Endothelial cell (in vitro differentiated cells): ENCODE data around the gene NGB. TPM values are rescaled to one million over a fixed set of nuclear protein-coding genes. Genes with fewer than 3 reads are reported as not detected.
A peak's percentile ranks its signal among the peaks of the same experiment; 100 is the strongest.

Experiments
- DNase-seq: peaks from one replicate; pipeline ENCODE4 v3.0.0; 2021; ENCODE audit warnings: low spot score
- H3K27ac Mint-ChIP-seq: one replicate; pipeline ENCODE4 v1.8.0; 2021; ENCODE audit warnings: mixed read lengths, inconsistent platforms; ENCODE audit not compliant: unreplicated experiment
- H3K27me3 Mint-ChIP-seq: one replicate; pipeline ENCODE4 v1.8.0; 2021; ENCODE audit warnings: mild to moderate bottlenecking, moderate library complexity, mixed read lengths, inconsistent platforms; ENCODE audit not compliant: unreplicated experiment
- H3K36me3 Mint-ChIP-seq: one replicate; pipeline ENCODE4 v1.8.0; 2021; ENCODE audit warnings: mild to moderate bottlenecking, low read depth, mixed read lengths, inconsistent platforms; ENCODE audit not compliant: unreplicated experiment
- H3K4me1 Mint-ChIP-seq: one replicate; pipeline ENCODE4 v1.8.0; 2021; ENCODE audit warnings: mild to moderate bottlenecking, mixed read lengths, inconsistent platforms; ENCODE audit not compliant: unreplicated experiment
- H3K4me3 Mint-ChIP-seq: one replicate; pipeline ENCODE4 v1.8.0; 2021; ENCODE audit warnings: mild to moderate bottlenecking, mixed read lengths, inconsistent platforms; ENCODE audit not compliant: unreplicated experiment
- H3K9me3 Mint-ChIP-seq: one replicate; pipeline ENCODE4 v1.8.0; 2021; ENCODE audit warnings: mixed read lengths, inconsistent platforms; ENCODE audit not compliant: unreplicated experiment
- total RNA-seq: library from RNA; stranded (reverse); fragmentation: NEBNext Ultra II Directional; extraction: Animal tissue kit (Norgen Biotek cat#: 25700); gene quantifications from one replicate; pipeline ENCODE4 v1.2.1, GENCODE V29; 2021; ENCODE audit not compliant: unreplicated experiment
- TF ChIP-seq, protein P1 (sequence below): fragments of 200-600 bp; sonication (generic); IDR thresholded peaks from one replicate; pipeline ENCODE4 v1.5.0; 2021; ENCODE audit warnings: antibody characterized with exemption; ENCODE audit not compliant: unreplicated experiment

Gene NGB
- total RNA-seq, 1 donor from 2014 or later = not detected

GRCh38 chr14:77296906-77297305 lies 25.9 kb upstream of the NGB start:
- DNase-seq = no peak
- Mint-ChIP-seq H3K4me1 (peaks cover 3% of the 10 kb centered on the region), H3K36me3 (peaks cover 17% of the 10 kb centered on the region), H3K27ac (no peak overlapping the region), H3K4me3 (peak overlapping the region; percentile 19), H3K27me3 (peaks cover 9% of the 10 kb centered on the region), H3K9me3 (no peaks in the 10 kb centered on the region)
- TF ChIP-seq, protein P1, sequence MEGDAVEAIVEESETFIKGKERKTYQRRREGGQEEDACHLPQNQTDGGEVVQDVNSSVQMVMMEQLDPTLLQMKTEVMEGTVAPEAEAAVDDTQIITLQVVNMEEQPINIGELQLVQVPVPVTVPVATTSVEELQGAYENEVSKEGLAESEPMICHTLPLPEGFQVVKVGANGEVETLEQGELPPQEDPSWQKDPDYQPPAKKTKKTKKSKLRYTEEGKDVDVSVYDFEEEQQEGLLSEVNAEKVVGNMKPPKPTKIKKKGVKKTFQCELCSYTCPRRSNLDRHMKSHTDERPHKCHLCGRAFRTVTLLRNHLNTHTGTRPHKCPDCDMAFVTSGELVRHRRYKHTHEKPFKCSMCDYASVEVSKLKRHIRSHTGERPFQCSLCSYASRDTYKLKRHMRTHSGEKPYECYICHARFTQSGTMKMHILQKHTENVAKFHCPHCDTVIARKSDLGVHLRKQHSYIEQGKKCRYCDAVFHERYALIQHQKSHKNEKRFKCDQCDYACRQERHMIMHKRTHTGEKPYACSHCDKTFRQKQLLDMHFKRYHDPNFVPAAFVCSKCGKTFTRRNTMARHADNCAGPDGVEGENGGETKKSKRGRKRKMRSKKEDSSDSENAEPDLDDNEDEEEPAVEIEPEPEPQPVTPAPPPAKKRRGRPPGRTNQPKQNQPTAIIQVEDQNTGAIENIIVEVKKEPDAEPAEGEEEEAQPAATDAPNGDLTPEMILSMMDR = no peak

DNA sequence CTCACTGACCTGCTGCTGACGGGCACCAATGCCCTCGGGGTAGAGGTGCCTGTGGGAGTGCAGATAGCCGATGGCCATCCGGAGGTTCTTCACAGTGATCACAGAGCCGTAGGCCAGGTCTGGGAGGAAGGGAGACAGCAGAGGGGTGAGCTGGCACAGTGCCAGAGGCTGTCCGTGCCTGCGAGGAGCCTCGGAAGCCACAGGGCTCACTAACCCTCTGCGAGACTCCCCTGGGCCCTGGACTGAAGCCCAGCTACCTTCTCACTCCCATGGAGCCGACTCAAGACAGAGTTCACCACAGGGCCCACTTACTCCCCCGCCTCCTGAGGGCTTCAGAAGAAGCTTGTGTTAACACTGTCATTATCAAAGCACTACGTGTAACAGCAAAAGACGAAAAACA lies 25.1 kb upstream of the NGB start:
- DNase-seq = no peak
- peaks cover 9% of the 10 kb centered on the region for H3K27me3 Mint-ChIP-seq
- H3K9me3 Mint-ChIP-seq = no peaks in the 10 kb centered on the region
- peaks cover 3% of the 10 kb centered on the region for H3K4me1 Mint-ChIP-seq
- H3K27ac Mint-ChIP-seq = no peak overlapping the region
- H3K4me3 Mint-ChIP-seq = no peak overlapping the region
- H3K36me3 Mint-ChIP-seq = peaks cover 17% of the 10 kb centered on the region
- TF ChIP-seq, protein P1 = no peak

DNA sequence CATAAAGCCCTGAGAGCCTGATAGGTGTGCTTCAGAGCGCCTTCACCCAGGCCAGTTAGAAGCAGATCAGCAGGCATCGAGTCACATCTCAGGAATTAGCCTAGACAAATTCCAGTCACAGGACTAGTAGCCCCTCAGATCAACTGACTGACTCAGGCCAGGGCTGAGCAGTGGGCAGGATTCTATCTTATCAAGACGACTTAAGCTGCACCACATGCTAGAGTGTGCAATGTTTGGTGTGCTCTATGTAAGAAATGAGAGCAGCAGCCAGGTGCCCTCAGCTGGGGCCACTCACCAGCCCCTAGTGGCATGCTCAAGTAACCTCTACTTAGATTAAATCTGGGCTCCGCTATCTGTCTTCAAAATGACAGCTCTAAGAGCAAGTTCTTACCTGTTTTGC lies 19.7 kb upstream of the NGB start:
- no peak for DNase-seq
- Mint-ChIP-seq H3K36me3 (peaks cover 5% of the 10 kb centered on the region), H3K27ac (no peak overlapping the region)

GRCh38 chr14:77286576-77286975 lies 15.6 kb upstream of the NGB start:
- H3K27me3 Mint-ChIP-seq = no peaks in the 10 kb centered on the region
- no peak overlapping the region for H3K27ac Mint-ChIP-seq
- peaks cover 2% of the 10 kb centered on the region for H3K4me1 Mint-ChIP-seq
- DNase-seq = no peak
- H3K9me3 Mint-ChIP-seq = no peaks in the 10 kb centered on the region
- peaks cover 13% of the 10 kb centered on the region for H3K36me3 Mint-ChIP-seq
- H3K4me3 Mint-ChIP-seq = no peak overlapping the region
- TF ChIP-seq, protein P1 = no peak

More for the DNA sequence above, 19.7 kb upstream of the NGB start:
- no peaks in the 10 kb centered on the region for H3K4me1 Mint-ChIP-seq
- H3K9me3 Mint-ChIP-seq = no peaks in the 10 kb centered on the region
- TF ChIP-seq, protein P1 = peak; percentile 23
- no peak overlapping the region for H3K4me3 Mint-ChIP-seq
- no peaks in the 10 kb centered on the region for H3K27me3 Mint-ChIP-seq

DNA sequence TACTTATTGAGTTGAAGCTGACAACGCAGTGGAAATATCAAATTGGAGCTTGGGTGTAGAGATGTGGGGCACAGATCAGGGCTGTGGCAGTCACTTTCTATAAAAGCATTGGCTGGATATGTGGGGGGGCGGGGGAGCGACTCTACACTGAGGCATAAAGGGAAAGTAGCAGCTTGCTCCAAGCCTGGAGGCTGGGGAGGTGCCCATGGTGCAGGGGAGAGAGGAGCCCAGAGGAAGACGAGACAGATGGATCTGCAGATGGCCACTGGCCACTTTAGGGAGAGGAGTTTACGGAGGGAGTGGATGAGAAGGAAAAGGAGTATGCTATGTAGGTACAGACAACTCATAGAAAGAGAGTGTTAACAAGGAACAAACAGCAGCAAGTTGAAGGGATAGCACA lies 13.5 kb upstream of the NGB start:
- no peak overlapping the region for H3K27ac Mint-ChIP-seq
- peaks cover 2% of the 10 kb centered on the region for H3K27me3 Mint-ChIP-seq
- TF ChIP-seq, protein P1 = no peak
- peaks cover 10% of the 10 kb centered on the region for H3K36me3 Mint-ChIP-seq
- peaks cover 7% of the 10 kb centered on the region for H3K4me1 Mint-ChIP-seq
- DNase-seq = no peak
- no peaks in the 10 kb centered on the region for H3K9me3 Mint-ChIP-seq
- H3K4me3 Mint-ChIP-seq = peak overlapping the region; percentile 1
